Smooth muscle cell (in vitro differentiated cells): Measurements from ENCODE around the gene PRKAR1B. TPM values are rescaled to one million over a fixed set of nuclear protein-coding genes. Genes with fewer than 3 reads are reported as not detected.

Source experiments
- DNase-seq: peaks from one replicate; lab custom pipeline; 2025; ENCODE audit not compliant: unreplicated experiment; lab: John Stamatoyannopoulos, UW
- H2AFZ ChIP-seq: fragments of 200-600 bp; sonication (generic); 2 replicates; pipeline ENCODE4 v1.6.0; 2016; ENCODE audit warnings: antibody characterized with exemption, low read depth, mild to moderate bottlenecking
- H3F3A ChIP-seq: fragments of 200-600 bp; sonication (generic); 2 replicates; pipeline ENCODE4 v1.6.0; 2017; ENCODE audit warnings: antibody characterized with exemption, low read depth
- H3K27ac ChIP-seq: fragments of 200-600 bp; sonication (generic); 2 replicates; pipeline ENCODE4 v1.5.1; 2016; ENCODE audit warnings: low read depth, mild to moderate bottlenecking
- H3K27me3 ChIP-seq: fragments of 200-600 bp; sonication (generic); 2 replicates; pipeline ENCODE4 v1.6.1; 2016; ENCODE audit warnings: low read depth, mild to moderate bottlenecking
- H3K36me3 ChIP-seq: fragments of 200-600 bp; sonication (generic); 2 replicates; pipeline ENCODE4 v1.5.1; 2016; ENCODE audit warnings: low read depth
- H3K4me1 ChIP-seq: fragments of 200-600 bp; sonication (generic); 2 replicates; pipeline ENCODE4 v1.5.1; 2016; ENCODE audit warnings: low read depth
- H3K4me2 ChIP-seq: fragments of 200-600 bp; sonication (generic); 2 replicates; pipeline ENCODE4 v1.6.0; 2016; ENCODE audit warnings: mild to moderate bottlenecking
- H3K4me3 ChIP-seq: fragments of 200-600 bp; sonication (generic); 2 replicates; pipeline ENCODE4 v1.5.1; 2016; ENCODE audit warnings: mild to moderate bottlenecking
- H3K79me2 ChIP-seq: fragments of 200-600 bp; sonication (generic); 2 replicates; pipeline ENCODE4 v1.6.0; 2016; ENCODE audit warnings: low read depth, mild to moderate bottlenecking
- H3K9ac ChIP-seq: fragments of 200-600 bp; sonication (generic); 2 replicates; pipeline ENCODE4 v1.6.0; 2016; ENCODE audit warnings: low read depth
- H3K9me3 ChIP-seq: fragments of 200-600 bp; sonication (generic); replicated peaks from 2 replicates; pipeline ENCODE4 v1.5.1; 2016; ENCODE audit warnings: low read depth
- H4K20me1 ChIP-seq: fragments of 200-600 bp; sonication (generic); 2 replicates; pipeline ENCODE4 v1.6.0; 2016; ENCODE audit warnings: low read depth
- WGBS: methylation state at CpG from one replicate; pipeline ENCODE4 v1.1.7; 2016; ENCODE audit warnings: low lambda C conversion rate; 5-methylcytosine and 5-hydroxymethylcytosine counted together
- polyA plus RNA-seq: library from polyadenylated mRNA; unstranded; fragments of >200 nt; fragmentation: Nextera tagmentation; extraction: Ambion mirVana; gene quantifications from 2 replicates; pipeline ENCODE4 v1.2.1, GENCODE V29; 2016
- total RNA-seq: library from RNA; depleted of rRNA; stranded (reverse); fragments of >200 nt; gene quantifications from 2 replicates; pipeline ENCODE4 v1.2.3, GENCODE V29; 2014
- TF ChIP-seq, protein P1 (sequence below): fragments of 200-600 bp; sonication (generic); IDR thresholded peaks from 2 replicates; pipeline ENCODE4 v1.5.1; 2017; ENCODE audit warnings: borderline replicate concordance, mild to moderate bottlenecking, antibody characterized with exemption; ENCODE audit not compliant: insufficient read depth, poor library complexity, severe bottlenecking

Gene PRKAR1B
- total and polyA plus RNA-seq, 2 experiments from 2014 or later = 5.3 to 10.1 TPM

- WGBS = 96% methylated on average over 14 of the region's 19 CpGs
- no peak overlapping the region for H3K4me3 ChIP-seq
These were observed 176.0 kb downstream of the PRKAR1B start for GRCh38 chr7:550881-551614.

GRCh38 chr7:549891-550625 is 177.0 kb downstream of the PRKAR1B start:
- TF ChIP-seq, protein P1, sequence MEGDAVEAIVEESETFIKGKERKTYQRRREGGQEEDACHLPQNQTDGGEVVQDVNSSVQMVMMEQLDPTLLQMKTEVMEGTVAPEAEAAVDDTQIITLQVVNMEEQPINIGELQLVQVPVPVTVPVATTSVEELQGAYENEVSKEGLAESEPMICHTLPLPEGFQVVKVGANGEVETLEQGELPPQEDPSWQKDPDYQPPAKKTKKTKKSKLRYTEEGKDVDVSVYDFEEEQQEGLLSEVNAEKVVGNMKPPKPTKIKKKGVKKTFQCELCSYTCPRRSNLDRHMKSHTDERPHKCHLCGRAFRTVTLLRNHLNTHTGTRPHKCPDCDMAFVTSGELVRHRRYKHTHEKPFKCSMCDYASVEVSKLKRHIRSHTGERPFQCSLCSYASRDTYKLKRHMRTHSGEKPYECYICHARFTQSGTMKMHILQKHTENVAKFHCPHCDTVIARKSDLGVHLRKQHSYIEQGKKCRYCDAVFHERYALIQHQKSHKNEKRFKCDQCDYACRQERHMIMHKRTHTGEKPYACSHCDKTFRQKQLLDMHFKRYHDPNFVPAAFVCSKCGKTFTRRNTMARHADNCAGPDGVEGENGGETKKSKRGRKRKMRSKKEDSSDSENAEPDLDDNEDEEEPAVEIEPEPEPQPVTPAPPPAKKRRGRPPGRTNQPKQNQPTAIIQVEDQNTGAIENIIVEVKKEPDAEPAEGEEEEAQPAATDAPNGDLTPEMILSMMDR = no peak
- DNase-seq = no peak
- no peaks in the 10 kb centered on the region for H3K27me3 ChIP-seq
- no peaks in the 10 kb centered on the region for H3K36me3 ChIP-seq
- no peak overlapping the region for H3K4me2 ChIP-seq
- H3K4me1 ChIP-seq = no peaks in the 10 kb centered on the region
- no peaks in the 10 kb centered on the region for H3K9me3 ChIP-seq
- WGBS = 98% methylated on average over 9 of the region's 31 CpGs
- no peak overlapping the region for H3K4me3 ChIP-seq
- no peak overlapping the region for H3K9ac ChIP-seq
- no peak overlapping the region for H2AFZ ChIP-seq
- no peaks in the 10 kb centered on the region for H3K79me2 ChIP-seq
- no peak overlapping the region for H3K27ac ChIP-seq
- peaks cover 13% of the 10 kb centered on the region for H3F3A ChIP-seq
- no peaks in the 10 kb centered on the region for H4K20me1 ChIP-seq

More at GRCh38 chr7:550881-551614, 176.0 kb downstream of the PRKAR1B start:
- H3K79me2 ChIP-seq = no peaks in the 10 kb centered on the region
- peaks cover 7% of the 10 kb centered on the region for H3F3A ChIP-seq
- H3K36me3 ChIP-seq = no peaks in the 10 kb centered on the region
- no peak overlapping the region for H3K27ac ChIP-seq
- TF ChIP-seq, protein P1 = no peak
- H3K9ac ChIP-seq = no peak overlapping the region
- no peaks in the 10 kb centered on the region for H3K27me3 ChIP-seq
- DNase-seq = no peak
- no peak overlapping the region for H2AFZ ChIP-seq
- no peaks in the 10 kb centered on the region for H4K20me1 ChIP-seq
- no peak overlapping the region for H3K4me2 ChIP-seq
- H3K4me1 ChIP-seq = no peaks in the 10 kb centered on the region
- no peaks in the 10 kb centered on the region for H3K9me3 ChIP-seq

GRCh38 chr7:549066-549890 is 177.8 kb downstream of the PRKAR1B start:
- no peak overlapping the region for H2AFZ ChIP-seq
- WGBS = 95% methylated on average over 36 of the region's 43 CpGs
- H3K4me2 ChIP-seq = no peak overlapping the region
- H3F3A ChIP-seq = peaks cover 17% of the 10 kb centered on the region
- H3K9ac ChIP-seq = no peak overlapping the region
- H3K4me1 ChIP-seq = no peaks in the 10 kb centered on the region
- H3K27me3 ChIP-seq = no peaks in the 10 kb centered on the region
- H3K36me3 ChIP-seq = no peaks in the 10 kb centered on the region
- no peak for DNase-seq
- no peaks in the 10 kb centered on the region for H3K9me3 ChIP-seq
- H3K27ac ChIP-seq = no peak overlapping the region
- H3K4me3 ChIP-seq = no peak overlapping the region
- H3K79me2 ChIP-seq = no peaks in the 10 kb centered on the region
- no peaks in the 10 kb centered on the region for H4K20me1 ChIP-seq
- TF ChIP-seq, protein P1 = no peak
